Stimulated activated CD8-positive, alpha-beta memory T cell treated with anti-CD3 and anti-CD28 coated beads, Interleukin-2, amount 100 ng/mL, for 48 hours (primary cell): ENCODE data around the gene TAL1.

Source experiments
- DNase-seq, 2 donors: peaks; one replicate each; pipeline ENCODE4 v3.0.0-alpha.2; 2020; ENCODE audit warnings: low read depth in 2 of 2

TAL1 gene

DNA sequence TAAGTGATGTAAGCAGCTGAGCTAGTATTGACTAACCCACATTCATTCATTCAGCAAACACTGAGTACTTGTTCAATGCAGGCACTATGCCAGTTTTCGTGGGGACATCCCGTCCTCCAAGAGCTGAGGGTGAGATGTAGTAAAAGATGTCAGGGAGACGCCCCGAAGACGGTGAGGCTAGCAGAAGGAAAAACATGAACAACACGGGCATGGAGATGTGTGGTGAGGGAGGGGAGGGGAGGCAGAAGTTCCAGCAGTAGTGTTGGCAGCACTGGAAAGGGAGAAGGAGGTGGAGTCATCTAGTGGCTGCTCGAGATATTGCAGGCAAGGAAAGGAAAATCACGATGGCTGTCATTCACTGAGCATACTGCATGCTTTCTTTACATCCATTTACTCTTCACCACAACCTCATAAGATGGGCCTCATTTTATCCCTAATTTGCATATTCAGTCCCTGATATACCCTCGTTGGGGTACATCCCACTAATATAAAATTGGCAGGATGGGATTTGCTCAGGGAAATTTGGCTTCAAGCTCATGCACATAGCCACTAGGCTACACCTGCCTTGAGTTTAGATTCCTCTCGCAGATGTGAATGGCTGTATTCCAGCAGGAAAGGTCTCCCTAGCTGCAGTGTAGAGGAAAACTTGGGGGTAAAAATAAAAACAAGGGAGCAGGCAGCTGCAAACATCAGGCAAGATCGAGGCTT lies 56.6 kb downstream of the TAL1 start:
- peak in 1 of 2 donors; percentile 28 for DNase-seq

DNA sequence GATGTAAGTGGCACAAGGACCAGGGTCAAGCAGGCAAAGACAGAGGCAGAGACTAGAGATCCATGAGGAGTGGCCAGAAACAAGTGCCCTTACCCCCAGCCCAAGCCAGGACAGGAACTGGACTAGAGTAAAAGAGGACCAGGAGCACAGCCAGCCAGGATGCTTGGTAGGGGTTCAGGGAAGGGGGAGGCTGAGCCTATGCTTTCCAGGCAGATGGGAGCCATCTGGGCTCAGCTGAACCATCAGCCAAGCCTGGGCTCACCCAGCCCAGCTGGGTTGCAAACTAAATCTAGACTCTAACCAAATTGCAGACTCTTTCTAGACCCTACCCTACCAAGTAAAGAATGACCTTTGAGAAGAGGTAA lies 57.4 kb downstream of the TAL1 start:
- DNase-seq: no peak

GRCh38 chr1:47172782-47173181 lies 59.2 kb downstream of the TAL1 start:
- DNase-seq: no peak
